22Rv1 (cell line): ENCODE data around the gene CLMP.

ENCODE experiments used
- ZFX ChIP-seq: fragments of 450-650 bp; IDR thresholded peaks from 2 replicates; pipeline ENCODE4 v1.6.1; 2017; ENCODE audit warnings: antibody characterized with exemption, borderline replicate concordance
- TF ChIP-seq, protein P1 (sequence below): fragments of 450-650 bp; IDR thresholded peaks from 2 replicates; pipeline ENCODE4 v1.5.1; 2017; ENCODE audit warnings: mild to moderate bottlenecking

DNA sequence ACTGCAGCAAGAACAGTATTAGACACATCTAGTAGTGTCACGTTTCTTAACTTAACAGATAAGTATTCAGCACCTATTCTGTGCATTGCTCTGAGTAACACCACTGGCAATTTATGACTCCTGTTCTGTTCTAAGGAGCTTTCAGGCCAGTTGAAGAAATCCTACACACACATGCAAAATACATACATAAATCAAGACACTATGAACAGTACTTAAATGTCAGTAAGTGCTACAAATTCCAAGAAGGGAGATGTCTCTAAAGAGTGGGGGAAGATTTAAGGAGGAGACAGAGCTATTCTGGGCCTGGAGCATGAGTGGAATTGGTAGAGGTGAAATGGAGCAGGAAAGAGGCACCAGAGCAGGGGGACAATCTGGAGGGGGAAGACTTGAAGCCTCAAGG, 46.2 kb upstream of the CLMP start:
- TF ChIP-seq, protein P1, sequence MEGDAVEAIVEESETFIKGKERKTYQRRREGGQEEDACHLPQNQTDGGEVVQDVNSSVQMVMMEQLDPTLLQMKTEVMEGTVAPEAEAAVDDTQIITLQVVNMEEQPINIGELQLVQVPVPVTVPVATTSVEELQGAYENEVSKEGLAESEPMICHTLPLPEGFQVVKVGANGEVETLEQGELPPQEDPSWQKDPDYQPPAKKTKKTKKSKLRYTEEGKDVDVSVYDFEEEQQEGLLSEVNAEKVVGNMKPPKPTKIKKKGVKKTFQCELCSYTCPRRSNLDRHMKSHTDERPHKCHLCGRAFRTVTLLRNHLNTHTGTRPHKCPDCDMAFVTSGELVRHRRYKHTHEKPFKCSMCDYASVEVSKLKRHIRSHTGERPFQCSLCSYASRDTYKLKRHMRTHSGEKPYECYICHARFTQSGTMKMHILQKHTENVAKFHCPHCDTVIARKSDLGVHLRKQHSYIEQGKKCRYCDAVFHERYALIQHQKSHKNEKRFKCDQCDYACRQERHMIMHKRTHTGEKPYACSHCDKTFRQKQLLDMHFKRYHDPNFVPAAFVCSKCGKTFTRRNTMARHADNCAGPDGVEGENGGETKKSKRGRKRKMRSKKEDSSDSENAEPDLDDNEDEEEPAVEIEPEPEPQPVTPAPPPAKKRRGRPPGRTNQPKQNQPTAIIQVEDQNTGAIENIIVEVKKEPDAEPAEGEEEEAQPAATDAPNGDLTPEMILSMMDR, result no peak
- no peak for TF ChIP-seq ZFX
